Peyer's patch (tissue), 4 donors: Measurements from ENCODE around the gene STEAP3. TPM values are rescaled to one million over a fixed set of nuclear protein-coding genes. Genes with fewer than 3 reads are reported as not detected.
A peak's percentile ranks its signal among the peaks of the same experiment; 100 is the strongest.

Experiments
- DNase-seq, 3 donors: peaks; one replicate each; pipeline ENCODE4 v3.0.0-alpha.2; 2017 to 2019
- H3K27ac ChIP-seq, 4 donors: fragments of 200-600 bp; sonication (generic); one replicate each; pipeline ENCODE4 v1.5.1; 2016 to 2019
- H3K27me3 ChIP-seq, 2 donors: fragments of 200-600 bp; sonication (generic); one replicate each; pipeline ENCODE4 v1.5.1; 2019
- H3K36me3 ChIP-seq, 3 donors: fragments of 200-600 bp; sonication (generic); one replicate each; pipeline ENCODE4 v1.5.1; 2016 to 2019
- H3K4me1 ChIP-seq, 4 donors: fragments of 200-600 bp; sonication (generic); one replicate each; pipeline ENCODE4 v1.5.1; 2016 to 2019
- H3K4me3 ChIP-seq, 4 donors: fragments of 200-600 bp; sonication (generic); 1 replicate in 3 of 4; 2 replicates in 1 of 4; pipeline ENCODE4 v1.5.1; 2016 to 2019; ENCODE audit warnings: mild to moderate bottlenecking in 1 of 4
- H3K9me3 ChIP-seq, 4 donors: fragments of 200-600 bp; sonication (generic); one replicate each; pipeline ENCODE4 v1.5.1; 2016 to 2019; ENCODE audit warnings: mild to moderate bottlenecking in 1 of 4
- POLR2A ChIP-seq, 2 donors: fragments of 450-650 bp; IDR thresholded peaks; one replicate each; pipeline ENCODE4 v1.5.1; 2017; ENCODE audit warnings: antibody characterized with exemption in 2 of 2, mild to moderate bottlenecking in 2 of 2, moderate library complexity in 2 of 2
- total RNA-seq, 4 donors: library from RNA; depleted of rRNA; stranded (reverse); fragments of >200 nt; gene quantifications; one replicate each; pipeline ENCODE4 v1.1.0, GENCODE V29; 2016
- TF ChIP-seq, protein P1 (sequence below), 6 experiments: fragments of 450-650 bp in 4 of 6; fragments of 200-600 bp in 2 of 6; sonication (generic) in 1 of 6; IDR thresholded peaks; one replicate each; pipeline ENCODE4 v1.5.1; 2017 to 2019; ENCODE audit warnings: antibody characterized with exemption in 6 of 6, mild to moderate bottlenecking in 3 of 6, moderate library complexity in 1 of 6

The STEAP3 gene
- total RNA-seq, 4 donors from 2014 or later: 13.2 to 31.2 (median 20.5) TPM

GRCh38 chr2:119222213-119222612, 1.4 kb upstream of the STEAP3 start:
- Histone ChIP-seq H3K27me3 (no peaks in the 10 kb centered on the region), H3K4me1 (peaks cover 0 to 16% (median 3%) of the 10 kb centered on the region in 4 donors), H3K27ac (no peak overlapping the region), H3K36me3 (no peaks in the 10 kb centered on the region), H3K9me3 (no peaks in the 10 kb centered on the region), H3K4me3 (no peak overlapping the region)
- TF ChIP-seq, protein P1, sequence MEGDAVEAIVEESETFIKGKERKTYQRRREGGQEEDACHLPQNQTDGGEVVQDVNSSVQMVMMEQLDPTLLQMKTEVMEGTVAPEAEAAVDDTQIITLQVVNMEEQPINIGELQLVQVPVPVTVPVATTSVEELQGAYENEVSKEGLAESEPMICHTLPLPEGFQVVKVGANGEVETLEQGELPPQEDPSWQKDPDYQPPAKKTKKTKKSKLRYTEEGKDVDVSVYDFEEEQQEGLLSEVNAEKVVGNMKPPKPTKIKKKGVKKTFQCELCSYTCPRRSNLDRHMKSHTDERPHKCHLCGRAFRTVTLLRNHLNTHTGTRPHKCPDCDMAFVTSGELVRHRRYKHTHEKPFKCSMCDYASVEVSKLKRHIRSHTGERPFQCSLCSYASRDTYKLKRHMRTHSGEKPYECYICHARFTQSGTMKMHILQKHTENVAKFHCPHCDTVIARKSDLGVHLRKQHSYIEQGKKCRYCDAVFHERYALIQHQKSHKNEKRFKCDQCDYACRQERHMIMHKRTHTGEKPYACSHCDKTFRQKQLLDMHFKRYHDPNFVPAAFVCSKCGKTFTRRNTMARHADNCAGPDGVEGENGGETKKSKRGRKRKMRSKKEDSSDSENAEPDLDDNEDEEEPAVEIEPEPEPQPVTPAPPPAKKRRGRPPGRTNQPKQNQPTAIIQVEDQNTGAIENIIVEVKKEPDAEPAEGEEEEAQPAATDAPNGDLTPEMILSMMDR (IDR thresholded peaks at IDR 0.05): no peak
- no peak for TF ChIP-seq POLR2A (IDR thresholded peaks at IDR 0.05)
- DNase-seq: no peak

DNA sequence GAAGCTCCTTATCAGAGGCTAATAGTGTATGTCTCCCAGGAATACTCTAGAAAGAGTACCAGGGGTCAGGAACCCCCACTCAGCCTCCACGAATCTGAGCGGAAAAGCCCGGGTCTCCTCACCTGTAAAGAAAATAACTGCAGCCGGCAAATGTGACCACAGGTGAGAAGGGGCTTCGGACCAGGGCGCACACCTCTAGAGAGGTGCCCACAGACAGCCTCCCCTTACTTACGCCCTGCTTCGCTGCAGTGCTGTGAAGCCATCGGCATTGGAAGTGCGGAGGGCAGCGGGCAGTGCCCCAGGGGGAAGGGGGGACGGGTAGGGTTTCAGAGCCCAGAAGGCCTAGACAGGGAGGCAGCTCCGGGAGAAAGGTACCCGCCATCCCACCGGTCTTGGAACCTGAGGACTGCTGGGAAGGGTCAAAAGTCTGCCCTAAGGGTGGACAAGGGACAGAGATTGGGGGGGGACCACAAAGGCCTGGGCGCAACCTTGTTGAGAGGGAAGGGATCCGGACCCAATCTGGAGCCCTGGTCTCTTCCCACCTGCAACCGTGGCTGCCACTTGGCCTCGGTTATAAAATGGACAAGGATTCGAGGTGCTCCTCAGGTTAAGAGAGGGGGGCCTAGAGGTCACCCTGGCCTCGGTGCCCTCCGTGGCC, 642 bp upstream of the STEAP3 start:
- Histone ChIP-seq H3K4me3 (peak overlapping the region; percentile 48 to 72 (median 61)), H3K4me1 (peaks cover 0 to 16% (median 3%) of the 10 kb centered on the region in 4 donors), H3K36me3 (no peaks in the 10 kb centered on the region), H3K27me3 (no peaks in the 10 kb centered on the region), H3K9me3 (no peaks in the 10 kb centered on the region), H3K27ac (peak overlapping the region in 1 of 4 donors; percentile 49)
- DNase-seq: no peak
- no peak for TF ChIP-seq POLR2A (IDR thresholded peaks at IDR 0.05)
- TF ChIP-seq, protein P1 (IDR thresholded peaks at IDR 0.05): no peak

- H3K4me3 ChIP-seq: peak overlapping the region; percentile 48 to 72 (median 61)
- no peaks in the 10 kb centered on the region for H3K9me3 ChIP-seq
- peak overlapping the region in 3 of 4 donors; percentile 24 to 68 (median 49) for H3K27ac ChIP-seq
- H3K4me1 ChIP-seq: peaks cover 0 to 16% (median 3%) of the 10 kb centered on the region in 4 donors
- no peaks in the 10 kb centered on the region for H3K27me3 ChIP-seq
- TF ChIP-seq, protein P1 (IDR thresholded peaks at IDR 0.05): no peak
- no peak for TF ChIP-seq POLR2A (IDR thresholded peaks at IDR 0.05)
- no peaks in the 10 kb centered on the region for H3K36me3 ChIP-seq
- no peak for DNase-seq
These were observed 914 bp downstream of the STEAP3 start for GRCh38 chr2:119224391-119225104.

DNA sequence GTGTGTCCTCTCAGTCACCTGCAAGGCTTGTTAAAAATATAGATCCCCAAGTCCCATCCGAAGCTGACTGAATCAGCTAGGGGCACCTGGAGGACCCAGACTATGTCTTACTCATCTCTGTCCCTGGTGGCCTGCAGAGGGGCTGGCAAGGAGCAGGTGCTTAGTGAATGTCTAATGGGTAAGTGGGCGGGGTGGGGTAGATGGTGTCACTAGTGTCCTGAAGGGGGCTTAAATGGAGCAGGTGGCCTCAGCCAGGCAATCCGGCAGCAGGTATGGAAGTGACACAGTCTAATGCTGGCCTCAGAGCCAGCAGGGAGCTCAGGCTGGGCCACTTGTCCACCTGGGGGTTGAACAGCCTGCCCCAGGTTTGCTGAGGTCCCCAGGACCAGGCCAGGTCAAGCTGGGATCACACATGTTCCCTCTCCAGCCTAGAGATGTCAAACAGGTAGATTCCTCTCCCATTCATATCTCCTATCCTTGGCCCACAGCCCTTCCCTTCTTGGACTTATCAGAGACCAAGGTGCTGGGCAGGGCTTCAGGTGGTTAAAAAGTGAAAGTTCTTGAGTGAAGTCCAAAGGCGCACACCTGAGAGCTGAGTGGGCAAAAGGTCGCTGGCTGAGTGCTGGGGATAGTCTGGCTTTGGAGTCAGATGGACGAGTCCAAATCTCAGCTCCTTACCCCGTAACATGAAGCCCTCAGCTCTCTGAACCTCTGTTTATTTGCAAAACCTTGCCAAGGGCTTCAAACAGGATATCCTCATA, 1.7 kb downstream of the STEAP3 start:
- Histone ChIP-seq H3K36me3 (no peaks in the 10 kb centered on the region), H3K27ac (peak overlapping the region in 1 of 4 donors; percentile 68), H3K4me1 (peaks cover 0 to 16% (median 3%) of the 10 kb centered on the region in 4 donors), H3K4me3 (no peak overlapping the region), H3K9me3 (no peaks in the 10 kb centered on the region), H3K27me3 (no peaks in the 10 kb centered on the region)
- peak in 2 of 3 donors; percentile 60 to 74 for DNase-seq
- TF ChIP-seq, protein P1 (IDR thresholded peaks at IDR 0.05): no peak
- no peak for TF ChIP-seq POLR2A (IDR thresholded peaks at IDR 0.05)

- DNase-seq: no peak
- TF ChIP-seq POLR2A (IDR thresholded peaks at IDR 0.05): no peak
- TF ChIP-seq, protein P1 (IDR thresholded peaks at IDR 0.05): no peak
- Histone ChIP-seq H3K4me1 (peaks cover 0 to 16% (median 3%) of the 10 kb centered on the region in 4 donors), H3K9me3 (no peaks in the 10 kb centered on the region), H3K36me3 (no peaks in the 10 kb centered on the region), H3K4me3 (no peak overlapping the region), H3K27ac (no peak overlapping the region), H3K27me3 (no peaks in the 10 kb centered on the region)
These were observed 2.3 kb downstream of the STEAP3 start for GRCh38 chr2:119225926-119226325.
